Activated B cell treated with CpG ODN at 0.5 μM for 24 hours (primary cell): ENCODE measurements around the gene RPL7A. TPM values are rescaled to one million over a fixed set of nuclear protein-coding genes. Genes with fewer than 3 reads are reported as not detected.

Experiments
- ATAC-seq: fragments of 200-7000 bp; cut with Tn5 transposase; one replicate; pipeline ENCODE4 v1.10.0; 2021; ENCODE audit warnings: low read depth, mild to moderate bottlenecking, moderate library complexity
- CTCF ChIA-PET: fragments of 350-600 bp; sonication (Branson Sonifier 250); formaldehyde crosslinking; loops from one replicate; lab custom pipeline; 2021; ENCODE audit warnings: antibody characterized with exemption; lab: Charles Lee
- POLR2A ChIA-PET: fragments of 350-600 bp; sonication (Branson Sonifier 250); formaldehyde crosslinking; loops from one replicate; lab custom pipeline; 2021; ENCODE audit warnings: antibody characterized with exemption; lab: Charles Lee
- DNase-seq: peaks from one replicate; pipeline ENCODE4 v3.0.0; 2022
- H3K27ac Mint-ChIP-seq: one replicate; pipeline ENCODE4 v1.8.0; 2020; ENCODE audit warnings: mixed read lengths
- H3K27me3 Mint-ChIP-seq: one replicate; pipeline ENCODE4 v1.8.0; 2021; ENCODE audit warnings: mixed read lengths
- H3K36me3 Mint-ChIP-seq: one replicate; pipeline ENCODE4 v1.8.0; 2021; ENCODE audit warnings: low read depth, mixed read lengths
- H3K4me1 Mint-ChIP-seq: one replicate; pipeline ENCODE4 v1.8.0; 2021; ENCODE audit warnings: mixed read lengths
- H3K4me3 Mint-ChIP-seq: one replicate; pipeline ENCODE4 v1.8.0; 2020; ENCODE audit warnings: mild to moderate bottlenecking, mixed read lengths
- H3K9me3 Mint-ChIP-seq: one replicate; pipeline ENCODE4 v1.8.0; 2020; ENCODE audit warnings: mixed read lengths
- CTCF ChIP-seq: fragments of 200-600 bp; IDR thresholded peaks from one replicate; pipeline ENCODE4 v1.8.0; 2022; ENCODE audit warnings: antibody characterized with exemption, mild to moderate bottlenecking
- intact Hi-C: fragments of 100-400 bp; cut with micrococcal nuclease; formaldehyde crosslinking; loops from one replicate; pipeline ENCODE4 v1.15.1; 2024
- total RNA-seq: library from RNA; stranded (reverse); gene quantifications from 2 replicates; pipeline ENCODE4 v1.2.3, GENCODE V29; 2022

The RPL7A gene
- total RNA-seq, 1 donor from 2014 or later, result 3,786 TPM

GRCh38 chr9:133349965-133350616, 2.1 kb downstream of the RPL7A start:
- H3K4me1 Mint-ChIP-seq, result peaks cover 55% of the 10 kb centered on the region
- H3K27me3 Mint-ChIP-seq, result no peaks in the 10 kb centered on the region
- peak overlapping the region; percentile 96 for H3K27ac Mint-ChIP-seq
- ChIA-PET CTCF (interaction anchor here (1.4 kb wide), 1 partner anchor 9 kb away, joined by 5 read pairs; no protein-coding TSS in a partner anchor), POLR2A (interaction anchor here (0.7 kb wide), 1 partner anchor 129 kb away, joined by 3 read pairs; the partner anchor contains the start of gene SLC2A6)
- ATAC-seq (no peak), DNase-seq (no peak)
- H3K4me3 Mint-ChIP-seq, result peak overlapping the region; percentile 99
- peaks cover 74% of the 10 kb centered on the region for H3K36me3 Mint-ChIP-seq
- H3K9me3 Mint-ChIP-seq, result no peaks in the 10 kb centered on the region
- TF ChIP-seq CTCF, result no peak
- intact Hi-C loops, result loop anchor here (2.0 kb wide), 1 partner anchor 129 kb away; the partner anchor contains the start of gene SLC2A6

- Mint-ChIP-seq H3K4me1 (peaks cover 55% of the 10 kb centered on the region), H3K9me3 (no peaks in the 10 kb centered on the region), H3K36me3 (peaks cover 64% of the 10 kb centered on the region), H3K27ac (no peak overlapping the region), H3K4me3 (no peak overlapping the region), H3K27me3 (no peaks in the 10 kb centered on the region)
- ChIA-PET POLR2A (interaction anchor here (1.3 to 1.5 kb wide), 3 partner anchors 10 to 128 kb away, joined by 3 to 5 read pairs (median 3); no protein-coding TSS in a partner anchor), CTCF (interaction anchor here (1.1 kb wide), 1 partner anchor 22 kb away, joined by 3 read pairs; no protein-coding TSS in a partner anchor)
- intact Hi-C loops, result no loop called here
- ATAC-seq (no peak), DNase-seq (no peak)
- TF ChIP-seq CTCF, result no peak
These were observed 3.5 kb downstream of the RPL7A start for GRCh38 chr9:133351526-133351907.

- DNase-seq (no peak), ATAC-seq (peak; percentile 8)
- POLR2A ChIA-PET, result interaction anchor here (0.6 to 1.5 kb wide), 4 partner anchors 11 to 128 kb away, joined by 3 to 8 read pairs (median 4); no protein-coding TSS in a partner anchor
- peaks cover 61% of the 10 kb centered on the region for H3K36me3 Mint-ChIP-seq
- no peak overlapping the region for H3K27ac Mint-ChIP-seq
- no peak overlapping the region for H3K4me3 Mint-ChIP-seq
- CTCF ChIA-PET, result interaction anchor here (0.9 to 1.1 kb wide), 2 partner anchors 22 to 166 kb away, joined by 3 read pairs; no protein-coding TSS in a partner anchor
- TF ChIP-seq CTCF, result no peak
- intact Hi-C loops, result no loop called here
- no peaks in the 10 kb centered on the region for H3K9me3 Mint-ChIP-seq
- H3K27me3 Mint-ChIP-seq, result no peaks in the 10 kb centered on the region
- H3K4me1 Mint-ChIP-seq, result peaks cover 53% of the 10 kb centered on the region
These were observed 4.1 kb downstream of the RPL7A start for GRCh38 chr9:133351908-133352634.

- Mint-ChIP-seq H3K36me3 (peaks cover 62% of the 10 kb centered on the region), H3K27me3 (no peaks in the 10 kb centered on the region), H3K4me3 (no peak overlapping the region), H3K4me1 (peaks cover 58% of the 10 kb centered on the region), H3K9me3 (no peaks in the 10 kb centered on the region), H3K27ac (peak overlapping the region; percentile 31)
- ChIA-PET POLR2A (interaction anchor here (0.6 to 1.5 kb wide), 5 partner anchors 11 to 21 kb away, joined by 3 to 8 read pairs (median 3); partner anchors contain the start of gene SURF6), CTCF (interaction anchor here (0.9 kb wide), 1 partner anchor 167 kb away, joined by 3 read pairs; no protein-coding TSS in a partner anchor)
- intact Hi-C loops, result no loop called here
- DNase-seq, result no peak
- no peak for ATAC-seq
- TF ChIP-seq CTCF, result no peak
These were observed 4.8 kb downstream of the RPL7A start for GRCh38 chr9:133352635-133353340.
